HG03095 (cell line): ENCODE measurements around the gene SLC12A3.
"Not testable (repeated sequence)": the region's sequence is repeated elsewhere in the genome, so short reads cannot be mapped to it uniquely, and the experiment has no call there.

Experiments used
- ATAC-seq: cut with Tn5 transposase; IDR thresholded peaks from one replicate; pipeline ENCODE4 v1.9.1; 2021; ENCODE audit warnings: moderate library complexity; ENCODE audit not compliant: unreplicated experiment

SLC12A3 gene

DNA sequence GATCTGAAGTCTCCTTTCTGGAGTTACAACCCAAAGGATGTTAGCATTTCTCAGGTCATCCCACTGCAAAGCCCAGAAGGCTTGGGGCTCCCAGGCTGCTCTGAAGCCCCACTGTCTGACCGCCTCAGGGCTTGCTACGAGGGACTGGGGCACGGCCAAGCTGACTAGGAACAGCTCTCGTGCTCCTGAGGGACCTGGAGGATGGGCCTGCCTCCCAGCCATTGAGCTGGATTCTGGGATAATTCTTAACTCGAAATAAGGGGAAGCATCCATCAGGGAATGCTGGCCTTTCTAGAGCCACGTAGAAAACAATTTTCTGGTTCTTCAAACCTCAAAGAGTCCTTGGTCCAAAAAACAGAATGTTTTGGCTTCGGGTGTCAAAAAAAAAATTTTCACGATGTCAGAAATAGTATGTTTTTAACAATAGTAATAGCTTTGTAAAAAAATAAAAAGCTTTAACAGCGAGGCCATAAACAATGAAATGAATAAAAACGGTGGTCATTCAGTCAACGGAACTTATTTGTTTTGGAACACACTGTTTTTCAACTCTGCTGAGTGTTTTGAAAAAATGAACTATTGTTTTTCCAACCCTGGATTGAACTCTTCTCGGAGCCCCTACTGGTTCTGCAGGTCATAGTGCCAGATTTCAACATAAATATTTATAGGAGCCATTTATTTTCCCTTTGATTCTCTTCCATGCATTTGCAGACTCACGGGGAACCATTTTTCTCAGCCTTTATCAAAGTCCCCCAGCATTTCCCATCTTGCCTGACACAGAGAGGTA lies 50.5 kb downstream of the SLC12A3 start:
- ATAC-seq: no peak

- ATAC-seq: peak; percentile 68
Measured at GRCh38 chr16:56916571-56917403, 51.8 kb downstream of the SLC12A3 start.

DNA sequence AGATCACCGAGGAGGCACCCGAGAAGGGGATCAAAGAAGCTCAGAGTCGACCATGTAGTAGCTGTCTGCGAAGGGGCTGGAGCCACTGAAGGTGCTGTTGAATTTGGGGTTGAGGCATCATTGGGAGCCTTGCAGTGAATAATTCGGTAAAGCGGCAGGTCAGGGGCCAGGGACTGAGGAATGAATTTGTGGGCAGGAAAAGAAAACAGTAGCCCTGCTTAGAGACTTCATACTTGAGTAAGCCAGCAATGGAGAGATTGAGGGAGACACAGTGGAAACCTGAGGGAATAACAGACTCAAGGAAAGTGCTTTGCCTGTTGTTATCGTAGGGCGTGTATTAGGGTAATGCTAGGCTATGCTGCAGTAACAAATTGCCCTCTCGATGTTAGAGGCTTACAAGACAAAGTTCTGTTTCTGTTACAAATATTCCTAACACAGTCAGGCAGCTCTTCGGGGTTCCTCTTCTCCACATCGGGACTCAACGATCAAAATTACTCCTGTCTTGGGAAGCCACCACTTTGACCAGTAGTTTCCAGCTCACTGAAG lies 53.5 kb downstream of the SLC12A3 start:
- ATAC-seq: no peak

GRCh38 chr16:56919099-56919800 lies 54.2 kb downstream of the SLC12A3 start:
- ATAC-seq: no peak

DNA sequence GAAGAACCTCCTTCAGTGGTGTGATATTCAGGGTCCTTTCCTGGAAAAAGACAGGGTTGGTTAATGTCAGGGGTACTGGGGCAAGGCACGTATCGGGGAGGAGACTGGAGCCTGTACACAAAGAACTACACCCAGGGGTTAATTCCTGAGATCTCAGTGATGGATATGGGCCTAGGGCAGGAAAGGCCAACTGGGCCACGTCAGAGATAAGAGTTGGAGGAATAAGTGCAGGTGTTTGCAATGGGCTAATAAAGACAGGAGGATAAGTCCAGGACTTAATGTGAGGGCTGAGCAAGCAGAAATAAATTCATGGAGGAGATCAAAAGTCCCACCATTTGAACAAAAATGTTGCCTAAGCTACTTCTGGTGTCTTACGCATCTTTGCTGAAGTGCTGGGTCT lies 56.6 kb downstream of the SLC12A3 start:
- no peak for ATAC-seq

- ATAC-seq: no peak
Measured at GRCh38 chr16:56923481-56924091, 58.6 kb downstream of the SLC12A3 start.

GRCh38 chr16:56927471-56927870 lies 62.5 kb downstream of the SLC12A3 start:
- no peak for ATAC-seq

GRCh38 chr16:56929639-56930038 lies 64.6 kb downstream of the SLC12A3 start:
- ATAC-seq: no peak

DNA sequence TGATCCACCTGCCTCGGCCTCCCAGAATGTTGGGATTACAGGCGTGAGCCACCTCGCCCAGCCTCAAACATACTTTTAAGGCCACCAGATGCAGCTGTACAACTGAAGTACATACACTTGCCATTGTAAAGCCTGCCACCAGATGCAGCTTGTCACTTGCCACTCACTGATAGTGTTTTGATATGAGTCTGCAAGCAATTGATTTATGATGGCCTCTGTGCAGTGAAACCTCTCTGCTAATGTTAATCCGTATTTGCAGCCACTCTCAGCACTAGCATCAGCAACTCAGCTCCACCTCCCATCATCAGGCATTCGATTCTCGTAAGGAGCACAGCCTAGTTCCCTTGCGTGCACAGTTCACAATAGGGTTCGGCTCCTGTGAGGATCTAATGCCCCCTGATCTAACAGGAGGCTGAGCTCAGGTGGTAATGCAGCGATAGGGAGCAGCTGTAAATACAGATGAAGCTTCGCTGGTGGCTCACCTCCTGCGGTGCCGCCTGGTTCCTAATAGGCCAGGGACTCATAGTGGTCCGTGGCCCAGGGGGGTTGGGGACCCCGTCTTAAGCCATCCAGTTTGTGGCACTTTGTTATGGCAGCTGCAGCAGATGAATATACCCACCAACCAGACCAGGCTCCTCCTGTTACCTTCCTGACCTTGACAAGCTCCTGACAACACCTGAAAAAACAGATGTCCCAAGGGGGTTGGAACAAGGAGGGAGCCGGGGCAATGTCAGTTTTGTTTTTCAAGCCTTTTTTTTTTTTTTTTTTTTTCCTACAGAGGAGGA lies 65.7 kb downstream of the SLC12A3 start:
- ATAC-seq: no peak

DNA sequence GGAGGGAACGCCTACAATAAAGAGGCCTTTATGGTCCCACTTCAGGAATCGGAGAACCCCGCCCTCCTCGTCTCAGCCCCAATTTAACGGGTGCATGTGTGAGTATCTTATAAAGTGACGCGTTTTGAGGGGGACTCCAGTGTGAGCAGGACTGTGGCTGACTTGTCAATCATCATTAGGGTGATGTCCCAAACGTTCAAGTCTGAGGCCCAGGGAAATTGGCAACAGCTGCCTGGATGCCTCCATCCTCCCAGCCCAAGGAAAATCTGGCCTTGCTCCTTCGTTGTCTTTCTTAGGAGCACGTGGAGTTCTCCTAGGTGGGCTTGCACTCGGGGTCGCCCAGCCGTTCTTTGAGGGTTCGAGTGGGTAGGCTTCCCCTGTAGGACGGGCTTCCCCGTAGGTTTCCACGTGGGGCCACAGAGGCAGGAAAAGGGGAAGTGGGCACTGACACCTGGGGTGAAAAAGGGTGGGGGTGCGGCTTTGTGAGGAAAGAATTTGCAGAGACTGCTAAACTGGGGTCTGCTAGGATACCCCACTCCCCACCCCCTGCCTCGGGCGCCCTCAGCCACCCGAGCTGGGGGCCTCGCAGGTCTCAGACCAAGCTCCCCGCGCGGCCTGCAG lies 66.4 kb downstream of the SLC12A3 start:
- peak; percentile 29 for ATAC-seq

- ATAC-seq: peak; percentile 79
Measured at GRCh38 chr16:56931892-56932720, 67.1 kb downstream of the SLC12A3 start, which contains the start of gene HERPUD1. Gene HERPUD1 (plus strand): TSS chr16:56932142. CDS start chr16:56932245, 103 bp downstream.

DNA sequence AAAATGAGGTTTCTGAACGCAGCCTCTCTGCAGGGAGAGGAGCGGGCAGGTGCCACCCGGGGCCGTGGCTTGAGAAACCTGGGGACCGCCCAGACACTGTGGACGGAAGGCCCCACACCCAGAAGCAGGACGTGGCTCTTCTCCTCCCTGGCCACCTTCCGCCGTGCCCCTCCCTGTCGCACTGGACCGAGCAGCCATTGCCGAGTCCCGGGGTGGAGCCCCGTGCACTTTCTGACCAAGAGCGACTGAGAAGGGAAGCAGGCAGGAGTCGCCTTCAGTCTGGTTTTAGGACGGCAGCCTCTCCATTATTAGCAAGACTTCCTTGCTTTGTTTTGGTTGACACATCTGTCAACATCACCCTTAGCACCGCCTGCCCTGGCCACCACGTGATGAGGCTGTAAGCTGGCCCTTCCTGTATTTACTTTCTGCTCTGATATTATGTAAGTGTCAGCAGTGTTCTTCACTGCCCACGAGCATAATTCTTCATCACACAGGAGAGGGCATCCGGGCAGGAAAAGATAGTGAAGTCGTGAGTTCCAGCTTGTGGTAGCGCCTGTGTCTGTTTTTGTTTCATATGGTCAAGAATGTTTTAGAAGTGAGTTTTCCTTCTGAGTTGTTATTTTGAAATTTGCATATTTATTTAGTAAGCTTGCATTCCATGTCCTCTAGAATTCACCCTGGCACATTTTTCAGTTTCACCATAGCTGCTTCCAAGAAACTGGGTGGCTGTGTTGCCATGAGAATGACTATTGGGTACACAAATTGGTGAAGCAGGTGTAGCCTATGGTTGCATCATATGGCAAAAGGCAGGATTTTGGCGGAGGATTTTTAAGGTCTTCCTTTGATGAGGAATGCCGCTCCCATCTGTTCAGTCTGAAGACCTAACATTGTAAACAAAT lies 68.0 kb downstream of the SLC12A3 start:
- no peak for ATAC-seq

DNA sequence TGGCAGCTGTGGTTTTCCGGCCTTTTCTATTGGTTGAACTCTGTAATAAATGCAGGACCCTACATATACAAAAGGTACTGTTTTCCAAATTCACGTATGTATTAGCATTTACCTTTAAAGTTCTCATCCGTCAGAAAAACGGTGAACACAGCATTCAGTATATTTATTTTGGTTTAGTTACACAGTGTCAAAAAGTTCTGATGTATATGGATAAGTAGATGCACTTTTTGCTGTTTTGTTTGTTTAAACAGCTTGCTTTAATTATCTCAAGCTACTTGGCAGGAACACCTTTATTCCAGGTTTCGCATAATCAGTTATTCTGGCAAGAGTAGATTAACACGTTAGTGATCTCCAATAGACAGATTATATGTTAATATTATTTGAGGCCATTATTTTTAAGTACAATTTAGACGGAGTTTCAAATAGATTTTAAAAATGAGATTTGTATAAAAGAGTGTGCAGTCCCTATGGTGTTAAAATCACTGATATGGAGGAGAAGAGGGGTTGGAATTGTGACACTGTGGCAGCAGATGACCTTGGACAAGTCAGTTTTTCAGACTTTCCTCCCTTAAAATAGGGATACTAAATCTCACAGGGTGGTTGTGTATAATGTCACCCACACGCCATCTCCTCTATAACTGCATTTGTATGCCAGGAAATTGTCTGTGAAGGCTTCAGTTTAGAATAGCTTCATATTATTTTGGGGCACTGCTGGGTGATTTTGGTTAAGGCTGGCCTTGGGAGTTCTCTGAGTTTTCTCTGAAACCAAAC lies 69.0 kb downstream of the SLC12A3 start:
- ATAC-seq: no peak

- not testable (repeated sequence) for ATAC-seq
Measured at GRCh38 chr16:56934599-56935145, 69.7 kb downstream of the SLC12A3 start.

GRCh38 chr16:56935201-56935600 lies 70.2 kb downstream of the SLC12A3 start:
- ATAC-seq: no peak

DNA sequence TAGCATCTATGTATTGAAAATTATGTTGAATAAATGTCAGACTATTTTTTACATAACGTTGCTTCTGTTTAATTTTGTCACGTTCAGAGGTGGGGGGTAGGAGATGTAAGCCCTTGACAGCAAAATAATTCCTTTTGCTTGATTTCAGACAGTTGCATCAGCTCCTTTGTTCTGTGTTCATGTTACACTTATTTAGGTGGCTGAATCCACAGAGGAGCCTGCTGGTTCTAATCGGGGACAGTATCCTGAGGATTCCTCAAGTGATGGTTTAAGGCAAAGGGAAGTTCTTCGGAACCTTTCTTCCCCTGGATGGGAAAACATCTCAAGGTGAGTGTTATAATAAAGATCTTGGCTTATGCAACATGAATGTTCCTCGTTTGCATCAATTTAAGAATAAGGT lies 71.5 kb downstream of the SLC12A3 start:
- ATAC-seq: no peak

- ATAC-seq: no peak
Measured at GRCh38 chr16:56936950-56937349, 71.9 kb downstream of the SLC12A3 start.
